Esophagus (tissue), 2 donors: ENCODE measurements around the gene WWC1. TPM values are rescaled to one million over a fixed set of nuclear protein-coding genes. Genes with fewer than 3 reads are reported as not detected.

Experiments
- H3K27ac ChIP-seq, 2 donors: one replicate each; pipeline ENCODE4 v1.5.1; 2013; ENCODE audit warnings: low read depth in 2 of 2, mild to moderate bottlenecking in 2 of 2, inconsistent platforms in 1 of 2, low read length in 1 of 2, moderate library complexity in 1 of 2
- H3K27me3 ChIP-seq, 2 donors: one replicate each; pipeline ENCODE4 v1.6.1; 2013; ENCODE audit warnings: low read length in 2 of 2, control low read depth in 1 of 2, mild to moderate bottlenecking in 1 of 2; ENCODE audit not compliant: insufficient read depth in 2 of 2, control insufficient read depth in 1 of 2
- H3K36me3 ChIP-seq, 2 donors: one replicate each; pipeline ENCODE4 v1.6.1; 2013; ENCODE audit warnings: low read length in 1 of 2; ENCODE audit not compliant: control insufficient read depth in 2 of 2, insufficient read depth in 2 of 2
- H3K4me1 ChIP-seq, 2 donors: one replicate each; pipeline ENCODE4 v1.6.1; 2013; ENCODE audit warnings: low read length in 1 of 2; ENCODE audit not compliant: control insufficient read depth in 2 of 2, insufficient read depth in 2 of 2
- H3K4me3 ChIP-seq, 2 donors: one replicate each; pipeline ENCODE4 v1.5.1; 2013; ENCODE audit warnings: low read length in 2 of 2, mild to moderate bottlenecking in 2 of 2, low read depth in 1 of 2, moderate library complexity in 1 of 2
- H3K9me3 ChIP-seq, 2 donors: one replicate each; pipeline ENCODE4 v1.6.1; 2013; ENCODE audit warnings: mild to moderate bottlenecking in 2 of 2, low read depth in 1 of 2, low read length in 1 of 2, moderate library complexity in 1 of 2; ENCODE audit not compliant: control insufficient read depth in 2 of 2, insufficient read depth in 1 of 2
- WGBS, 2 donors: extraction: QIAGEN DNeasy Blood & Tissue Kit; methylation state at CpG; one replicate each; pipeline ENCODE4 v1.1.7; 2013; 5-methylcytosine and 5-hydroxymethylcytosine counted together
- polyA plus RNA-seq, 2 donors: library from polyadenylated mRNA; stranded (reverse); fragments of 200-250 nt; gene quantifications; one replicate each; pipeline ENCODE4 v1.2.3, GENCODE V29; 2013
- donor health status: healthy with polysubstance abuse.
- donor health status: Bipolar disorder and iron deficiency.

Gene WWC1
- polyA plus RNA-seq, 2 donors, result 21.7 to 55.2 TPM

GRCh38 chr5:168502563-168503237 is 211.3 kb downstream of the WWC1 start:
- peaks cover 4 to 10% of the 10 kb centered on the region in 2 donors for H3K36me3 ChIP-seq
- no peaks in the 10 kb centered on the region for H3K9me3 ChIP-seq

GRCh38 chr5:168513861-168514428 is 222.5 kb downstream of the WWC1 start:
- WGBS, 2 donors, result 95 to 96% methylated on average over 2 of the region's 2 CpGs
- H3K27me3 ChIP-seq, result no peaks in the 10 kb centered on the region
- H3K36me3 ChIP-seq, result peaks cover 18 to 26% of the 10 kb centered on the region in 2 donors
- no peak overlapping the region for H3K27ac ChIP-seq
- H3K4me1 ChIP-seq, result no peaks in the 10 kb centered on the region
- H3K9me3 ChIP-seq, result no peaks in the 10 kb centered on the region
- no peak overlapping the region for H3K4me3 ChIP-seq

More at GRCh38 chr5:168502563-168503237, 211.3 kb downstream of the WWC1 start:
- H3K27me3 ChIP-seq, result no peaks in the 10 kb centered on the region
- H3K4me1 ChIP-seq, result no peaks in the 10 kb centered on the region
- 93 to 94% methylated on average over 7 of the region's 7 CpGs for WGBS, 2 donors
- no peak overlapping the region for H3K4me3 ChIP-seq
- no peak overlapping the region for H3K27ac ChIP-seq

Other genes starting within 250 kb of the WWC1 start
- 10 to 100 TPM; 26.9 to 44.6 TPM for gene RARS1, start 194.8 kb downstream of the WWC1 start, polyA plus RNA-seq
- under 1 TPM in 1 of 2 donors, not detected in 1; 0.09 TPM for gene FBLL1, start 237.7 kb downstream of the WWC1 start, polyA plus RNA-seq